Measurements from ENCODE around the gene APOM.

DNA sequence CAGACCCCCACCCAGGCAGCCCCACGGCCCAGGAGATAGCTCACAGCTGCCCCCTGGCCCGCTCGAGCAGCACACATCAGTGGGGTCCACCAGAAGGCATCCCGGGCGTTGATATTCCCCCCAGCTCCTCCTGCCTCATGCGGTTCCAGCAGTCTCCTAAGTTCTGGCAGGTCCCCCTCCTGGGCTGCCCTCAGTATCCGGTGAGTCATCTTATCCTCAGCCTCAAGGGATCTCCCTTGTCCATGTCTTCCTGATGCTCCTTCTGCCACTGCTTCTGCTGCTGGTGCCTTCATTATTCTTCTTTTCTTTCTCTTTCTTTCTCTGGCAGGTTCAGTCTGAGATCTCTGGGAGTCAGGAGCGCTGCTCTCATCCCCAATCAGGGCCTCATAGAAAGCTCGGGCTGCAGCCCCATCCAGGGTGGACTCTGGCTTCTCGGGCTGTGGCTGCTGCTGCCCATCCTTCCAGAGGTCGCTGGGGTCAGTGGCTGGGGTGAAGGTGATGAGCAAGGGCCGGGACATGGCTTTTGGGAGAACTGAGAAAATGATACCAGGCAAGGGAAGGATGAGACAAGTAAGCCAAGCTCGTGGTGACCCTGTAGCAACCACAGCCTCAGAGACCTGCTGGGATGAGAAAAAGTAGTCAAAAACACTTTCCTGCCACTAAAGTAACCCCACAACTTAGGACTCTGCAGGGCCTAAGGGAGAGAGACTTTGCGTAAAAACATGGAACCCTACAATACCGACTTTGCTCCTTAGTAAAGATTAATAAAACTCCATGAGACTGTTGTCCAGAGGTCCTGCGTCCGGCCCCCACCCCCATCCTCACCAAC lies 8.5 kb downstream of the APOM start:
- TF ChIP-seq, protein P1, sequence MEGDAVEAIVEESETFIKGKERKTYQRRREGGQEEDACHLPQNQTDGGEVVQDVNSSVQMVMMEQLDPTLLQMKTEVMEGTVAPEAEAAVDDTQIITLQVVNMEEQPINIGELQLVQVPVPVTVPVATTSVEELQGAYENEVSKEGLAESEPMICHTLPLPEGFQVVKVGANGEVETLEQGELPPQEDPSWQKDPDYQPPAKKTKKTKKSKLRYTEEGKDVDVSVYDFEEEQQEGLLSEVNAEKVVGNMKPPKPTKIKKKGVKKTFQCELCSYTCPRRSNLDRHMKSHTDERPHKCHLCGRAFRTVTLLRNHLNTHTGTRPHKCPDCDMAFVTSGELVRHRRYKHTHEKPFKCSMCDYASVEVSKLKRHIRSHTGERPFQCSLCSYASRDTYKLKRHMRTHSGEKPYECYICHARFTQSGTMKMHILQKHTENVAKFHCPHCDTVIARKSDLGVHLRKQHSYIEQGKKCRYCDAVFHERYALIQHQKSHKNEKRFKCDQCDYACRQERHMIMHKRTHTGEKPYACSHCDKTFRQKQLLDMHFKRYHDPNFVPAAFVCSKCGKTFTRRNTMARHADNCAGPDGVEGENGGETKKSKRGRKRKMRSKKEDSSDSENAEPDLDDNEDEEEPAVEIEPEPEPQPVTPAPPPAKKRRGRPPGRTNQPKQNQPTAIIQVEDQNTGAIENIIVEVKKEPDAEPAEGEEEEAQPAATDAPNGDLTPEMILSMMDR (IDR thresholded peaks at IDR 0.05), result no peak
- no peak for TF ChIP-seq POLR2A (IDR thresholded peaks at IDR 0.05)

Data from thyroid gland (tissue), 4 donors.